ENCODE results near the gene LHX3.
"Not testable (repeated sequence)": the region's sequence is repeated elsewhere in the genome, so short reads cannot be mapped to it uniquely, and the experiment has no call there.

LHX3 gene

GRCh38 chr9:136151848-136152542 is 52.9 kb downstream of the LHX3 start:
- DNase-seq, result no peak

GRCh38 chr9:136151214-136151804 is 53.6 kb downstream of the LHX3 start:
- DNase-seq, result no peak

- not testable (repeated sequence) for DNase-seq
Observed at GRCh38 chr9:136150664-136151213, 54.2 kb downstream of the LHX3 start.

GRCh38 chr9:136149853-136150252 is 55.1 kb downstream of the LHX3 start:
- DNase-seq, result no peak

GRCh38 chr9:136149337-136149736 is 55.6 kb downstream of the LHX3 start:
- no peak for DNase-seq

- DNase-seq, result no peak
Observed at GRCh38 chr9:136148766-136149165, 56.2 kb downstream of the LHX3 start.

GRCh38 chr9:136147890-136148714 is 56.8 kb downstream of the LHX3 start:
- no peak for DNase-seq

GRCh38 chr9:136147038-136147889 is 57.7 kb downstream of the LHX3 start:
- DNase-seq, result no peak
